Natural killer cell (primary cell): ENCODE results near the gene SH3TC1. TPM values are rescaled to one million over a fixed set of nuclear protein-coding genes. Genes with fewer than 3 reads are reported as not detected.

ENCODE experiments used
- ATAC-seq, 3 donors: fragments of 150-1000 bp in 2 of 3; fragments of 200-7000 bp in 1 of 3; cut with Tn5 transposase; 1 replicate in 1 of 3; 2 replicates in 2 of 3; pipeline ENCODE4 v1.10.0; 2021; ENCODE audit warnings: mild to moderate bottlenecking in 2 of 3, moderate library complexity in 2 of 3
- DNase-seq, 2 donors: peaks; one replicate each; pipeline versions ENCODE4 v3.0.0 to v3.0.0-alpha.2; 2013 to 2021; ENCODE audit warnings: mixed read lengths in 1 of 2
- H3K27ac ChIP-seq: one replicate; pipeline ENCODE4 v1.5.1; 2013; ENCODE audit warnings: mild to moderate bottlenecking, low read length
- H3K27me3 ChIP-seq: one replicate; pipeline ENCODE4 v1.6.1; 2013; ENCODE audit warnings: low read length; ENCODE audit not compliant: control insufficient read depth, insufficient read depth
- H3K36me3 ChIP-seq: one replicate; pipeline ENCODE4 v1.6.1; 2013; ENCODE audit warnings: low read length; ENCODE audit not compliant: control insufficient read depth, insufficient read depth
- H3K4me1 ChIP-seq: one replicate; pipeline ENCODE4 v1.6.1; 2013; ENCODE audit warnings: low read length; ENCODE audit not compliant: control insufficient read depth, insufficient read depth
- H3K4me3 ChIP-seq: one replicate; pipeline ENCODE4 v1.5.1; 2013; ENCODE audit warnings: low read length
- H3K9me3 ChIP-seq: one replicate; pipeline ENCODE4 v1.6.1; 2013; ENCODE audit warnings: low read length; ENCODE audit not compliant: control insufficient read depth, insufficient read depth
- H3K27ac Mint-ChIP-seq, 2 donors: one replicate each; pipeline ENCODE4 v1.8.0; 2022; ENCODE audit warnings: mild to moderate bottlenecking in 2 of 2, mixed read lengths in 2 of 2, moderate library complexity in 1 of 2
- H3K27me3 Mint-ChIP-seq, 2 donors: one replicate each; pipeline ENCODE4 v1.8.0; 2022; ENCODE audit warnings: low read depth in 2 of 2, mixed read lengths in 2 of 2
- H3K36me3 Mint-ChIP-seq: one replicate; pipeline ENCODE4 v1.8.0; 2022; ENCODE audit warnings: mixed read lengths
- H3K4me1 Mint-ChIP-seq, 2 donors: one replicate each; pipeline ENCODE4 v1.8.0; 2022; ENCODE audit warnings: mixed read lengths in 2 of 2
- H3K4me3 Mint-ChIP-seq: one replicate; pipeline ENCODE4 v1.8.0; 2022; ENCODE audit warnings: mild to moderate bottlenecking, moderate library complexity, mixed read lengths
- H3K9me3 Mint-ChIP-seq, 2 donors: one replicate each; pipeline ENCODE4 v1.8.0; 2022; ENCODE audit warnings: mixed read lengths in 2 of 2
- CTCF ChIP-seq: fragments of 200-600 bp; IDR thresholded peaks from one replicate; pipeline ENCODE4 v1.8.0; 2022; ENCODE audit warnings: antibody characterized with exemption
- WGBS: methylation state at CpG from one replicate; pipeline ENCODE4 v1.1.7; 2013; ENCODE audit warnings: missing lambda C conversion rate; ENCODE audit not compliant: insufficient coverage; 5-methylcytosine and 5-hydroxymethylcytosine counted together
- intact Hi-C: fragments of 100-400 bp; cut with micrococcal nuclease; formaldehyde crosslinking; loops from one replicate; pipeline ENCODE4 v1.14.2; 2022
- total RNA-seq, 4 donors: library from RNA; stranded (reverse); fragments of 120-200 nt in 1 of 4; gene quantifications; one replicate each; pipeline versions ENCODE4 v1.2.3 to v1.2.4, GENCODE V29; 2013 to 2022

Gene SH3TC1
- total RNA-seq, 3 donors from 2014 or later (not counting 1 experiment from before 2014, with no cell fraction given): 50.1 to 61.7 (median 54.9) TPM

- TF ChIP-seq CTCF: no peak
- intact Hi-C loops: no loop called here
- no peak overlapping the region for H3K27ac ChIP-seq
- no peaks in the 10 kb centered on the region for H3K36me3 ChIP-seq
- no peak overlapping the region for H3K4me3 ChIP-seq
- no peak for DNase-seq
- Mint-ChIP-seq H3K27ac (no peak overlapping the region), H3K4me3 (no peak overlapping the region), H3K27me3 (no peaks in the 10 kb centered on the region), H3K9me3 (no peaks in the 10 kb centered on the region), H3K36me3 (no peaks in the 10 kb centered on the region), H3K4me1 (peaks cover 0 to 8% of the 10 kb centered on the region in 2 donors)
- H3K4me1 ChIP-seq: peaks cover 9% of the 10 kb centered on the region
- no peak for ATAC-seq
- no peaks in the 10 kb centered on the region for H3K9me3 ChIP-seq
- WGBS: 86% methylated on average over 14 of the region's 14 CpGs
- no peaks in the 10 kb centered on the region for H3K27me3 ChIP-seq
Observed at GRCh38 chr4:8282742-8283141, 83.7 kb downstream of the SH3TC1 start.

DNA sequence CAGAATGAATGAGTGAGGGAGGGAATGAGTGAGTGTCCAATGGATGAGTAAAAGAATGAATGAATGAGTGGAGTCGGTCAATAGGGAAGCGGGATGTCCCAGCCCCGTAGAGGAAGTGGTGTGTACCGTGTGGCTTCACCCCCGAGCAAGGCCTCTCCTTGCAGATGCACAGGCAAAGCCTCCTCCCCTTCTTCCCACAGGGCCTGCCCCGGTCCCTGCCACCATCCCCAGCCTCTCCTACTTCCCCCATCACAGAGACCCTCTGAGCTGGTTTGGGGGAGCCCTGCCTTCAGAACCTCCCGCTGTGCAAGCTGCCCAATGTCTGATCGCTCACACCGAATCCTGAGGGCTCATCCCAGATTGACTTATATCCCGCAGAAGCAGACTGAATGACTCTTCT, 84.1 kb downstream of the SH3TC1 start:
- Mint-ChIP-seq H3K27ac (no peak overlapping the region), H3K9me3 (no peaks in the 10 kb centered on the region), H3K4me3 (no peak overlapping the region), H3K36me3 (no peaks in the 10 kb centered on the region), H3K27me3 (no peaks in the 10 kb centered on the region), H3K4me1 (peaks cover 0 to 8% of the 10 kb centered on the region in 2 donors)
- WGBS: 43% methylated on average over 10 of the region's 10 CpGs
- Histone ChIP-seq H3K27me3 (no peaks in the 10 kb centered on the region), H3K4me1 (peaks cover 9% of the 10 kb centered on the region), H3K4me3 (no peak overlapping the region), H3K27ac (no peak overlapping the region), H3K36me3 (no peaks in the 10 kb centered on the region), H3K9me3 (no peaks in the 10 kb centered on the region)
- TF ChIP-seq CTCF: no peak
- no peak for ATAC-seq
- intact Hi-C loops: no loop called here
- DNase-seq: no peak

DNA sequence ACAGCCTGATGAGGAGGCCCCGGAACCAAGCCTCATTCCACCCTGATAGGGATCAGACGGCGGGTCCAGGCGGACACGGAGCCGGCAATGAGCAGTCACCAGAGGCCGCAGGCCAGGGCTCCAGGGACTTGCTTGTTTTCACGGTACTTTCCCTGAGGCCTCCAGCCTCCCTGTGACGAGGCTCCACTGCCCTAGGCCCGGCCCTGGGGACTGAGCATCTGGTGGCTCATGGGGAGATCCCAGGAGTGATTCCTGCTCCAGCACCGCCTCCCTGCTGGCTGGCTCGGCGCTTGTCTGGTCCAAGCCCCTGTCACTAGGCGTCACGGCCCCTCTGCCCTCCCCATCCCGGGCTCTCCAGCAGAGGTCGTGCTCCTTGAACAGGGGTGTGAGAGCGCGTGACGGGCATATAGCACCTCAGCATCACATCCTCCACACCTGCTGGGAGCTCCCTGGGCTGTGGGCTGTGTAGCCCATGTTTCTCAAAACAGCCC, 84.6 kb downstream of the SH3TC1 start:
- WGBS: 88% methylated on average over 20 of the region's 20 CpGs
- intact Hi-C loops: no loop called here
- Histone ChIP-seq H3K36me3 (no peaks in the 10 kb centered on the region), H3K4me3 (no peak overlapping the region), H3K27me3 (no peaks in the 10 kb centered on the region), H3K4me1 (peaks cover 6% of the 10 kb centered on the region), H3K9me3 (no peaks in the 10 kb centered on the region), H3K27ac (no peak overlapping the region)
- Mint-ChIP-seq H3K4me3 (no peak overlapping the region), H3K36me3 (no peaks in the 10 kb centered on the region), H3K27ac (no peak overlapping the region), H3K9me3 (no peaks in the 10 kb centered on the region), H3K27me3 (no peaks in the 10 kb centered on the region), H3K4me1 (peaks cover 0 to 8% of the 10 kb centered on the region in 2 donors)
- DNase-seq: no peak
- ATAC-seq: no peak
- no peak for TF ChIP-seq CTCF

DNA sequence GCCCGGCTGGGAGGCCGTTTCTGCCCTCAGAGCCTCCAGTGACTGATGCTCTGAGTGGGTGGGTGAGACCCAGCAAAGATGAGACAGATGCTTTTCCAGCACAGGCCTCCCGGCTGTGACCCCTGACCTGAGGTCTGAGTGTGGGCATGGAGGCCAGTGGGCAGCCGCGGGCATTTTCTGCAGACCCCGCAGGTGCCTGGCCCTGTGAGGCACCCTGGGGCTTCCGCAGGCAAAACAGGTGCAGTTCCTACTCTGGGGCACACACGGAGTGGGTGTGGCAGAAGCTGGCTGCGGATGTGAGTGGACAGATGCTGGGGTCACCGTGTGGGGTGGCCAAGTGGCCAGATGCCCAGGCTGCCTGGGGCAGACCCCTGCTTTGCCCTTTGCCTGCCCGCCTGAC, 85.3 kb downstream of the SH3TC1 start:
- Histone ChIP-seq H3K9me3 (no peaks in the 10 kb centered on the region), H3K27ac (no peak overlapping the region), H3K4me1 (peaks cover 1% of the 10 kb centered on the region), H3K4me3 (no peak overlapping the region), H3K27me3 (no peaks in the 10 kb centered on the region), H3K36me3 (no peaks in the 10 kb centered on the region)
- Mint-ChIP-seq H3K4me3 (no peak overlapping the region), H3K36me3 (no peaks in the 10 kb centered on the region), H3K27ac (no peak overlapping the region), H3K4me1 (peaks cover 0 to under 1% of the 10 kb centered on the region in 2 donors), H3K27me3 (no peaks in the 10 kb centered on the region), H3K9me3 (no peaks in the 10 kb centered on the region)
- intact Hi-C loops: no loop called here
- no peak for TF ChIP-seq CTCF
- 86% methylated on average over 11 of the region's 11 CpGs for WGBS
- no peak for DNase-seq
- no peak for ATAC-seq
